ENCODE results near the gene ANKRD13A. TPM values are rescaled to one million over a fixed set of nuclear protein-coding genes. Genes with fewer than 3 reads are reported as not detected.

ANKRD13A gene
- polyA plus RNA-seq, 1 of the 3 experiments (the other 2 are of a cell fraction) = 42.8 TPM

DNA sequence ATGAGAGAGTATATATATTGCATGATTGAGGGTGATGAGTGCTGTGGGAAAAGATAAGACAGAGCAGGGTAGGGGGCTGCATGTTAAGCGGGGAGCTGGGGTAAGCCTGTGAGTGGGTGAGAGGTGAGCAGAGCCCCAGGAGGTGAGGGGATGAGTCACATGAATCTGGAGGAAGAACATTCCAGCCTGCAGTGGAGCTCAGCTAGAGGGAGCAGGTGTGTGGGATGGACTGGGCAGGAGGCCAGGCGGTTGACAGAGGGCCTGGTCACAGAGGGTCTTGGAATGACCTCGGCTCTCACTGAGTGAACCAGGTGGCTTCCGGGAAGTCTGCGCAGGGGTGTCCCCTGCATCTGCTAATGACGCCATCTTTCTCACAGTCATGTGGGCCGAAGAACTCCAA, 47.5 kb upstream of the ANKRD13A start (continued):
- TF ChIP-seq, protein P1, sequence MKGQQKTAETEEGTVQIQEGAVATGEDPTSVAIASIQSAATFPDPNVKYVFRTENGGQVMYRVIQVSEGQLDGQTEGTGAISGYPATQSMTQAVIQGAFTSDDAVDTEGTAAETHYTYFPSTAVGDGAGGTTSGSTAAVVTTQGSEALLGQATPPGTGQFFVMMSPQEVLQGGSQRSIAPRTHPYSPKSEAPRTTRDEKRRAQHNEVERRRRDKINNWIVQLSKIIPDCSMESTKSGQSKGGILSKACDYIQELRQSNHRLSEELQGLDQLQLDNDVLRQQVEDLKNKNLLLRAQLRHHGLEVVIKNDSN (IDR thresholded peaks at IDR 0.05; ENCODE audit: borderline replicate concordance, low read depth) = 0 out of 2 replicates have a peak, but pooled peaks have one; percentile 14

GRCh38 chr12:109952160-109952858, 46.9 kb upstream of the ANKRD13A start:
- Histone ChIP-seq H3K79me2 (ENCODE audit: insufficient read depth) (no peaks in the 10 kb centered on the region), H3K4me3 (ENCODE audit: low read depth in 2 of 2, low read length in 1 of 2) (no peak overlapping the region), H3K9me3 (no peaks in the 10 kb centered on the region), H3K4me2 (peak overlapping the region; percentile 60), H3K9ac (no peak overlapping the region), H3K36me3 (replicated peaks in 1 of 2; ENCODE audit: control insufficient read depth in 1 of 2, insufficient read depth in 2 of 2, low read length in 1 of 2) (peaks cover 35 to 52% of the 10 kb centered on the region in 2 experiments), H2AFZ (ENCODE audit: low read depth) (no peak overlapping the region), H3K9me2 (no peaks in the 10 kb centered on the region), H3F3A (replicated peaks; ENCODE audit: insufficient read depth) (peaks cover 52% of the 10 kb centered on the region), H3K27me3 (ENCODE audit: insufficient read depth) (no peaks in the 10 kb centered on the region), H3K27ac (ENCODE audit: low read depth in 2 of 2, low read length in 1 of 2) (peak overlapping the region; percentile 76 to 92), H3K4me1 (ENCODE audit: control insufficient read depth in 1 of 2, insufficient read depth in 2 of 2, low read depth in 1 of 2, low read length in 1 of 2) (peaks cover 10 to 52% of the 10 kb centered on the region in 2 experiments), H4K20me1 (ENCODE audit: insufficient read depth) (peaks cover 3% of the 10 kb centered on the region; the same call in 1 of the 2 replicates)
- POLR2A ChIA-PET = no interaction called here
- CTCF ChIA-PET = no interaction called here
- TF ChIP-seq GATA2 (CRISPR knock-in tag; IDR thresholded peaks at IDR 0.05) (no peak), JUND (IDR thresholded peaks at IDR 0.05) (no peak), NRF1 (IDR thresholded peaks at IDR 0.05; ENCODE audit: low read depth, low read length) (no peak), EZH2phosphoT487 (IDR thresholded peaks at IDR 0.05; ENCODE audit: borderline replicate concordance, low read depth) (no peak), RXRA (IDR thresholded peaks at IDR 0.05; ENCODE audit: borderline replicate concordance, low read depth) (no peak), FOXM1 (IDR thresholded peaks at IDR 0.05; ENCODE audit: low read depth) (no peak), FOXJ3 (CRISPR knock-in tag; IDR thresholded peaks at IDR 0.05) (no peak), PBX3 (IDR thresholded peaks at IDR 0.05) (no peak), MAX (IDR thresholded peaks at IDR 0.05; ENCODE audit: low read depth) (no peak), ELF1 (IDR thresholded peaks at IDR 0.05) (no peak), TAF1 (IDR thresholded peaks at IDR 0.05; ENCODE audit: borderline replicate concordance, low read depth, low read length) (no peak), POLR2AphosphoS5 (IDR thresholded peaks at IDR 0.05; ENCODE audit: low read depth, low read length) (no peak), IRF3 (IDR thresholded peaks at IDR 0.05; ENCODE audit: low read depth, low read length) (no peak), USF2 (IDR thresholded peaks at IDR 0.05; ENCODE audit: borderline replicate concordance, low read depth, low read length) (no peak), TEAD4 (IDR thresholded peaks at IDR 0.05; ENCODE audit: borderline replicate concordance, insufficient read depth) (no peak)
- TF ChIP-seq, protein P1 (IDR thresholded peaks at IDR 0.05; ENCODE audit: borderline replicate concordance, low read depth) = no peak
- DNase-seq = no peak
- 96% methylated on average over 11 of the region's 11 CpGs for WGBS (ENCODE audit: low lambda C conversion rate)

Data from SK-N-SH (cell line).